CD14-positive monocyte (primary cell): Measurements from ENCODE around the gene CRYBA2. TPM values are rescaled to one million over a fixed set of nuclear protein-coding genes. Genes with fewer than 3 reads are reported as not detected.

Experiments
- DNase-seq, 3 donors: peaks; one replicate each; pipeline ENCODE4 v3.0.0-alpha.2; 2011 to 2022
- H2AFZ ChIP-seq: 2 replicates; pipeline ENCODE4 v1.6.0; 2012; ENCODE audit warnings: mild to moderate bottlenecking, low read depth, low read length, inconsistent platforms; ENCODE audit not compliant: insufficient read depth, poor library complexity, severe bottlenecking
- H3K27ac ChIP-seq, 2 donors: 1 replicate in 1 of 2; 2 replicates in 1 of 2; pipeline ENCODE4 v1.5.1; 2012 to 2013; ENCODE audit warnings: low read length in 2 of 2, control low read depth in 1 of 2, inconsistent platforms in 1 of 2, low read depth in 1 of 2, mild to moderate bottlenecking in 1 of 2
- H3K27me3 ChIP-seq, 2 donors: one replicate each; pipeline versions ENCODE4 v1.6.0 to v1.6.1; 2011 to 2013; ENCODE audit warnings: low read length in 2 of 2; ENCODE audit not compliant: control insufficient read depth in 2 of 2, insufficient read depth in 2 of 2
- H3K36me3 ChIP-seq, 2 donors: replicated peaks in 1 of 2; 1 replicate in 1 of 2; 2 replicates in 1 of 2; pipeline versions ENCODE4 v1.5.1 to v1.6.1; 2012 to 2013; ENCODE audit warnings: low read length in 2 of 2, control low read depth in 1 of 2, inconsistent platforms in 1 of 2, mild to moderate bottlenecking in 1 of 2; ENCODE audit not compliant: insufficient read depth in 2 of 2, control insufficient read depth in 1 of 2
- H3K4me1 ChIP-seq, 2 donors: 1 replicate in 1 of 2; 2 replicates in 1 of 2; pipeline versions ENCODE4 v1.5.1 to v1.6.1; 2012 to 2013; ENCODE audit warnings: low read length in 2 of 2, control low read depth in 1 of 2, inconsistent platforms in 1 of 2, mild to moderate bottlenecking in 1 of 2, moderate library complexity in 1 of 2; ENCODE audit not compliant: insufficient read depth in 2 of 2, control insufficient read depth in 1 of 2
- H3K4me2 ChIP-seq: replicated peaks from 2 replicates; pipeline ENCODE3; 2012; ENCODE audit warnings: low read length, moderate library complexity, mild to moderate bottlenecking; ENCODE audit not compliant: poor library complexity, severe bottlenecking; ENCODE audit errors: extremely low read depth
- H3K4me3 ChIP-seq, 3 experiments: fragments of 200-600 bp in 1 of 3; sonication (generic) in 1 of 3; replicated peaks in 1 of 3; 1 replicate in 2 of 3; 2 replicates in 1 of 3; pipeline ENCODE4 v1.5.1; 2011 to 2013; ENCODE audit warnings: low read length in 3 of 3, mild to moderate bottlenecking in 3 of 3, control low read depth in 2 of 3, low read depth in 2 of 3, inconsistent platforms in 1 of 3, moderate library complexity in 1 of 3
- H3K79me2 ChIP-seq: 2 replicates; pipeline ENCODE4 v1.6.0; 2012; ENCODE audit warnings: mild to moderate bottlenecking, control low read depth, inconsistent platforms, low read length, moderate library complexity; ENCODE audit not compliant: insufficient read depth
- H3K9ac ChIP-seq: 2 replicates; pipeline ENCODE4 v1.6.0; 2017; ENCODE audit warnings: low read length, mild to moderate bottlenecking; ENCODE audit not compliant: insufficient read depth, poor library complexity, severe bottlenecking
- H3K9me3 ChIP-seq, 2 donors: replicated peaks in 1 of 2; 1 replicate in 1 of 2; 2 replicates in 1 of 2; pipeline versions ENCODE4 v1.5.1 to v1.6.1; 2012 to 2013; ENCODE audit warnings: low read length in 2 of 2, control low read depth in 1 of 2; ENCODE audit not compliant: control insufficient read depth in 1 of 2, insufficient read depth in 1 of 2
- H4K20me1 ChIP-seq: 2 replicates; pipeline ENCODE4 v1.6.0; 2012; ENCODE audit warnings: mild to moderate bottlenecking, low read length, control low read depth, moderate library complexity; ENCODE audit not compliant: insufficient read depth
- H3K27ac Mint-ChIP-seq, 7 donors: one replicate each; pipeline ENCODE4 v1.8.0; 2020; ENCODE audit warnings: mild to moderate bottlenecking in 7 of 7, mixed read lengths in 7 of 7, moderate library complexity in 6 of 7, inconsistent platforms in 2 of 7
- H3K27me3 Mint-ChIP-seq, 3 donors: one replicate each; pipeline ENCODE4 v1.8.0; 2021 to 2022; ENCODE audit warnings: low read depth in 3 of 3, mild to moderate bottlenecking in 3 of 3, mixed read lengths in 3 of 3, moderate library complexity in 3 of 3, inconsistent platforms in 1 of 3
- H3K36me3 Mint-ChIP-seq, 2 donors: one replicate each; pipeline ENCODE4 v1.8.0; 2020; ENCODE audit warnings: mixed read lengths in 2 of 2, inconsistent platforms in 1 of 2, mild to moderate bottlenecking in 1 of 2
- H3K4me1 Mint-ChIP-seq: one replicate; pipeline ENCODE4 v1.8.0; 2020; ENCODE audit warnings: mild to moderate bottlenecking, mixed read lengths
- H3K4me3 Mint-ChIP-seq, 2 donors: one replicate each; pipeline ENCODE4 v1.8.0; 2020; ENCODE audit warnings: mild to moderate bottlenecking in 2 of 2, mixed read lengths in 2 of 2, moderate library complexity in 1 of 2
- H3K9me3 Mint-ChIP-seq, 7 donors: one replicate each; pipeline ENCODE4 v1.8.0; 2020 to 2022; ENCODE audit warnings: mixed read lengths in 7 of 7, mild to moderate bottlenecking in 6 of 7, moderate library complexity in 6 of 7, inconsistent platforms in 2 of 7
- WGBS: methylation state at CpG from one replicate; pipeline ENCODE4 v1.1.5; 2013; ENCODE audit warnings: missing lambda C conversion rate; ENCODE audit not compliant: insufficient coverage; 5-methylcytosine and 5-hydroxymethylcytosine counted together
- intact Hi-C, 2 donors: fragments of 100-400 bp; cut with micrococcal nuclease; formaldehyde crosslinking; loops; one replicate each; pipeline versions ENCODE4 v1.15.0 to v1.15.1; 2023
- polyA plus RNA-seq, 3 donors: library from polyadenylated mRNA; depleted of rRNA in 1 of 3; unstranded in 2 of 3; stranded (reverse) in 1 of 3; fragments of 300-500 nt in 2 of 3; fragments of >200 nt in 1 of 3; fragmentation: Illumina TruSeq in 2 of 3; gene quantifications; 1 replicate in 2 of 3; 2 replicates in 1 of 3; pipeline ENCODE4 v1.2.3, GENCODE V29; 2012 to 2021
- TF ChIP-seq, protein P1 (sequence below): fragments of 200-600 bp; IDR thresholded peaks from one replicate; pipeline ENCODE4 v1.8.0; 2022; ENCODE audit warnings: antibody characterized with exemption, mild to moderate bottlenecking

The CRYBA2 gene
- polyA plus RNA-seq, 3 donors = not detected

DNA sequence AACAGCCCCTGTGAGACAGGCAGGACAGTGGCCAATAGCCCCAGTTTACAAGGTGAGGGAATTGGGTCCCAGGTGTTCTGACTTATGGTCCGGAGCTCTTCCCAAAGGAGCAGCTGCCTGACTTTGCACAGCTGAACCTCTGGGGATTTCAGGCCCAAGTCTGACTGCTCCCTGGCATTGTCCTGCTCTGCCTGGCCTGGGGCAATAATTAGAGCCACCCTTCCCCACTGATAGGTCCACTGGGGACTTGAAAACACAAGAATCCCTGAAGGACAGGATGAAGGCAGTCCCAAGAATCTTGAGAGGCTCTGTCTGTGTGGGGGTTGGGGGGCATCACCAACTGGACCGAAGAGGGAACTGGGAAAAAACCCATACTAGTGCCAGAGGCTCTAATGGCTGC is 4.6 kb downstream of the CRYBA2 start:
- 100% methylated on average over 1 of the region's 2 CpGs for WGBS
- H3K4me3 ChIP-seq = no peak overlapping the region
- DNase-seq = no peak
- peaks cover 83 to 97% of the 10 kb centered on the region in 2 donors for H3K27me3 ChIP-seq
- no peak overlapping the region for H3K4me2 ChIP-seq
- H2AFZ ChIP-seq = no peak overlapping the region
- Mint-ChIP-seq H3K9me3 (peaks cover 0 to 27% (median 5%) of the 10 kb centered on the region in 7 donors), H3K4me1 (peaks cover 6% of the 10 kb centered on the region), H3K36me3 (peaks cover 0 to 2% of the 10 kb centered on the region in 2 donors), H3K27me3 (peaks cover 87 to 99% (median 89%) of the 10 kb centered on the region in 3 donors), H3K27ac (no peak overlapping the region), H3K4me3 (peak overlapping the region in 1 of 2 donors; percentile 39)
- peaks cover 5 to 37% of the 10 kb centered on the region in 2 donors for H3K9me3 ChIP-seq
- TF ChIP-seq, protein P1, sequence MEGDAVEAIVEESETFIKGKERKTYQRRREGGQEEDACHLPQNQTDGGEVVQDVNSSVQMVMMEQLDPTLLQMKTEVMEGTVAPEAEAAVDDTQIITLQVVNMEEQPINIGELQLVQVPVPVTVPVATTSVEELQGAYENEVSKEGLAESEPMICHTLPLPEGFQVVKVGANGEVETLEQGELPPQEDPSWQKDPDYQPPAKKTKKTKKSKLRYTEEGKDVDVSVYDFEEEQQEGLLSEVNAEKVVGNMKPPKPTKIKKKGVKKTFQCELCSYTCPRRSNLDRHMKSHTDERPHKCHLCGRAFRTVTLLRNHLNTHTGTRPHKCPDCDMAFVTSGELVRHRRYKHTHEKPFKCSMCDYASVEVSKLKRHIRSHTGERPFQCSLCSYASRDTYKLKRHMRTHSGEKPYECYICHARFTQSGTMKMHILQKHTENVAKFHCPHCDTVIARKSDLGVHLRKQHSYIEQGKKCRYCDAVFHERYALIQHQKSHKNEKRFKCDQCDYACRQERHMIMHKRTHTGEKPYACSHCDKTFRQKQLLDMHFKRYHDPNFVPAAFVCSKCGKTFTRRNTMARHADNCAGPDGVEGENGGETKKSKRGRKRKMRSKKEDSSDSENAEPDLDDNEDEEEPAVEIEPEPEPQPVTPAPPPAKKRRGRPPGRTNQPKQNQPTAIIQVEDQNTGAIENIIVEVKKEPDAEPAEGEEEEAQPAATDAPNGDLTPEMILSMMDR = no peak
- H4K20me1 ChIP-seq = no peaks in the 10 kb centered on the region
- no peaks in the 10 kb centered on the region for H3K79me2 ChIP-seq
- intact Hi-C loops = no loop called here
- no peak overlapping the region for H3K27ac ChIP-seq
- peaks cover 0 to 9% of the 10 kb centered on the region in 2 donors for H3K4me1 ChIP-seq
- no peaks in the 10 kb centered on the region for H3K36me3 ChIP-seq
- H3K9ac ChIP-seq = no peak overlapping the region

GRCh38 chr2:218988164-218988563 is 5.1 kb downstream of the CRYBA2 start:
- no peak overlapping the region for H3K27ac Mint-ChIP-seq
- peaks cover 83 to 97% of the 10 kb centered on the region in 2 donors for H3K27me3 ChIP-seq
- H4K20me1 ChIP-seq = no peaks in the 10 kb centered on the region
- intact Hi-C loops = no loop called here
- H3K4me1 ChIP-seq = peaks cover 0 to 4% of the 10 kb centered on the region in 2 donors
- peaks cover 4% of the 10 kb centered on the region for H3K4me1 Mint-ChIP-seq
- WGBS = no CpG with 5 or more reads among the region's 3 CpGs
- H3K4me3 Mint-ChIP-seq = peak overlapping the region in 1 of 2 donors; percentile 39
- no peaks in the 10 kb centered on the region for H3K79me2 ChIP-seq
- H3K9me3 ChIP-seq = peaks cover 5 to 32% of the 10 kb centered on the region in 2 donors
- H3K9ac ChIP-seq = no peak overlapping the region
- H3K27me3 Mint-ChIP-seq = peaks cover 90 to 99% (median 91%) of the 10 kb centered on the region in 3 donors
- H3K36me3 ChIP-seq = no peaks in the 10 kb centered on the region
- H3K4me2 ChIP-seq = no peak overlapping the region
- no peak overlapping the region for H2AFZ ChIP-seq
- peaks cover 0 to 27% (median 5%) of the 10 kb centered on the region in 7 donors for H3K9me3 Mint-ChIP-seq
- no peak overlapping the region for H3K4me3 ChIP-seq
- TF ChIP-seq, protein P1 = no peak
- no peak overlapping the region for H3K27ac ChIP-seq
- no peak for DNase-seq
- peaks cover 0 to 2% of the 10 kb centered on the region in 2 donors for H3K36me3 Mint-ChIP-seq
